DMS153 treated with DMSO at 0.1 percent for 48 hours (cell line): Measurements from ENCODE around the gene IFNA1.
"Not testable (repeated sequence)": the region's sequence is repeated elsewhere in the genome, so short reads cannot be mapped to it uniquely, and the experiment has no call there.

Experiments
- DNase-seq: peaks from one replicate; lab custom pipeline; 2025; ENCODE audit not compliant: unreplicated experiment; lab: John Stamatoyannopoulos, UW

IFNA1 gene

GRCh38 chr9:21443849-21444625, 3.8 kb downstream of the IFNA1 start:
- no peak for DNase-seq

- DNase-seq = not testable (repeated sequence)
These were observed 9.1 kb downstream of the IFNA1 start for GRCh38 chr9:21449312-21449711.

- DNase-seq = no peak
These were observed 10.6 kb downstream of the IFNA1 start for GRCh38 chr9:21450733-21451394.

- no peak for DNase-seq
These were observed 12.4 kb downstream of the IFNA1 start for GRCh38 chr9:21452681-21453080.

GRCh38 chr9:21454149-21454548, 13.9 kb downstream of the IFNA1 start:
- no peak for DNase-seq

- peak; percentile 37 for DNase-seq
These were observed 15.1 kb downstream of the IFNA1 start for GRCh38 chr9:21455320-21455719.

- no peak for DNase-seq
These were observed 21.1 kb downstream of the IFNA1 start for GRCh38 chr9:21461377-21461776.

- no peak for DNase-seq
These were observed 24.9 kb downstream of the IFNA1 start for GRCh38 chr9:21465138-21465537.

GRCh38 chr9:21465859-21466518, 25.8 kb downstream of the IFNA1 start:
- DNase-seq = peak; percentile 46

GRCh38 chr9:21470126-21470525, 29.9 kb downstream of the IFNA1 start:
- no peak for DNase-seq

GRCh38 chr9:21473236-21473635, 33.0 kb downstream of the IFNA1 start:
- DNase-seq = no peak

- no peak for DNase-seq
These were observed 37.2 kb downstream of the IFNA1 start for GRCh38 chr9:21477466-21477865.

- DNase-seq = no peak
These were observed 39.0 kb downstream of the IFNA1 start for GRCh38 chr9:21479152-21479702.

- no peak for DNase-seq
These were observed 41.3 kb downstream of the IFNA1 start for GRCh38 chr9:21481470-21482056.

GRCh38 chr9:21482213-21482612, 42.0 kb downstream of the IFNA1 start, which contains the start of gene IFNE:
Gene IFNE, minus strand, starts transcription at chr9:21482313. Its CDS starts 619 bp downstream, at chr9:21481694.
- DNase-seq = no peak
